RWPE2 (cell line): Measurements from ENCODE around the gene CAPRIN2.

Source experiments
- ATAC-seq: fragments of 200-7000 bp; cut with Tn5 transposase; 3 replicates; pipeline ENCODE4 v1.9.1; 2021; ENCODE audit warnings: low read depth
- DNase-seq: peaks from one replicate; pipeline ENCODE4 v3.0.0-alpha.2; 2020; ENCODE audit warnings: low spot score
- H3K27ac ChIP-seq: fragments of 450-650 bp; 2 replicates; pipeline ENCODE4 v1.5.1; 2017; ENCODE audit warnings: mild to moderate bottlenecking; ENCODE audit not compliant: poor library complexity, severe bottlenecking
- H3K27me3 ChIP-seq: fragments of 250-450 bp; sonication (Bioruptor Pico); 2 replicates; pipeline ENCODE4 v1.5.1; 2021; ENCODE audit warnings: mild to moderate bottlenecking, moderate library complexity; ENCODE audit not compliant: insufficient read depth, poor library complexity, severe bottlenecking
- H3K36me3 ChIP-seq: fragments of 250-450 bp; sonication (Bioruptor Pico); 2 replicates; pipeline ENCODE4 v1.5.1; 2020; ENCODE audit warnings: low read depth, mild to moderate bottlenecking, moderate library complexity
- H3K4me1 ChIP-seq: fragments of 250-450 bp; sonication (Bioruptor Pico); 2 replicates; pipeline ENCODE4 v1.5.1; 2021; ENCODE audit warnings: mild to moderate bottlenecking, moderate library complexity; ENCODE audit not compliant: insufficient read depth, poor library complexity, severe bottlenecking
- H3K4me3 ChIP-seq: fragments of 250-450 bp; sonication (Bioruptor Pico); 2 replicates; pipeline ENCODE4 v1.5.1; 2021; ENCODE audit warnings: mild to moderate bottlenecking, moderate library complexity; ENCODE audit not compliant: severe bottlenecking
- H3K9me3 ChIP-seq: fragments of 250-450 bp; sonication (Bioruptor Pico); 2 replicates; pipeline ENCODE4 v1.5.1; 2021; ENCODE audit warnings: mild to moderate bottlenecking, moderate library complexity; ENCODE audit not compliant: severe bottlenecking
- CTCF ChIP-seq: fragments of 450-650 bp; IDR thresholded peaks from one replicate; pipeline ENCODE4 v1.5.1; 2017; ENCODE audit warnings: mild to moderate bottlenecking, moderate library complexity; ENCODE audit not compliant: poor library complexity, severe bottlenecking

The CAPRIN2 gene

GRCh38 chr12:30755395-30755762 is 628 bp upstream of the CAPRIN2 start:
- TF ChIP-seq CTCF: no peak
- Histone ChIP-seq H3K36me3 (peaks cover 2% of the 10 kb centered on the region; the same call in 1 of the 2 replicates), H3K27me3 (no peaks in the 10 kb centered on the region), H3K4me3 (peak overlapping the region; percentile 91), H3K27ac (peak overlapping the region; percentile 57), H3K4me1 (no peaks in the 10 kb centered on the region), H3K9me3 (no peaks in the 10 kb centered on the region)
- no peak for ATAC-seq
- no peak for DNase-seq

- ATAC-seq: peak; percentile 3; the same call in 1 of the 3 replicates
- no peaks in the 10 kb centered on the region for H3K4me1 ChIP-seq
- no peak for TF ChIP-seq CTCF
Observed at GRCh38 chr12:30754383-30754749, 385 bp downstream of the CAPRIN2 start.

GRCh38 chr12:30753751-30754382 is 884 bp downstream of the CAPRIN2 start:
- H3K36me3 ChIP-seq: peaks cover 8% of the 10 kb centered on the region
- no peaks in the 10 kb centered on the region for H3K27me3 ChIP-seq
- peak overlapping the region; percentile 91 for H3K4me3 ChIP-seq
- no peaks in the 10 kb centered on the region for H3K4me1 ChIP-seq
- no peaks in the 10 kb centered on the region for H3K9me3 ChIP-seq
- peak overlapping the region; percentile 57 for H3K27ac ChIP-seq
- no peak for DNase-seq
- ATAC-seq: no peak; the same call in 2 of the 3 replicates
- no peak for TF ChIP-seq CTCF

More at GRCh38 chr12:30754383-30754749, 385 bp downstream of the CAPRIN2 start:
- Histone ChIP-seq H3K36me3 (peaks cover 7% of the 10 kb centered on the region), H3K9me3 (no peaks in the 10 kb centered on the region), H3K27me3 (no peaks in the 10 kb centered on the region), H3K4me3 (peak overlapping the region; percentile 91), H3K27ac (peak overlapping the region; percentile 57)
- DNase-seq: no peak

GRCh38 chr12:30753233-30753632 is 1.5 kb downstream of the CAPRIN2 start:
- Histone ChIP-seq H3K27me3 (no peaks in the 10 kb centered on the region), H3K36me3 (peaks cover 12% of the 10 kb centered on the region), H3K4me3 (peak overlapping the region; percentile 91), H3K9me3 (no peaks in the 10 kb centered on the region), H3K4me1 (no peaks in the 10 kb centered on the region), H3K27ac (peak overlapping the region; percentile 57)
- DNase-seq: no peak
- peak; percentile 25 for TF ChIP-seq CTCF
- ATAC-seq: peak; percentile 41; the same call in 1 of the 3 replicates

GRCh38 chr12:30752255-30752654 is 2.5 kb downstream of the CAPRIN2 start:
- no peak overlapping the region for H3K4me3 ChIP-seq
- H3K4me1 ChIP-seq: no peaks in the 10 kb centered on the region
- no peak for TF ChIP-seq CTCF
- DNase-seq (no peak), ATAC-seq (no peak)
- no peaks in the 10 kb centered on the region for H3K27me3 ChIP-seq
- H3K27ac ChIP-seq: no peak overlapping the region
- no peaks in the 10 kb centered on the region for H3K9me3 ChIP-seq
- H3K36me3 ChIP-seq: peaks cover 20% of the 10 kb centered on the region
